Activated naive CD4-positive, alpha-beta T cell (primary cell): ENCODE measurements around the gene RGL3.
A peak's percentile ranks its signal among the peaks of the same experiment; 100 is the strongest.
"Not testable (repeated sequence)": the region's sequence is repeated elsewhere in the genome, so short reads cannot be mapped to it uniquely, and the experiment has no call there.

ENCODE experiments used
- DNase-seq, 4 experiments: peaks; one replicate each; lab custom pipeline; 2025; lab: John Stamatoyannopoulos, UW

The RGL3 gene

GRCh38 chr19:11361771-11362731, 57.1 kb downstream of the RGL3 start:
- no peak for DNase-seq

GRCh38 chr19:11361037-11361770, 57.9 kb downstream of the RGL3 start:
- DNase-seq: no peak

DNA sequence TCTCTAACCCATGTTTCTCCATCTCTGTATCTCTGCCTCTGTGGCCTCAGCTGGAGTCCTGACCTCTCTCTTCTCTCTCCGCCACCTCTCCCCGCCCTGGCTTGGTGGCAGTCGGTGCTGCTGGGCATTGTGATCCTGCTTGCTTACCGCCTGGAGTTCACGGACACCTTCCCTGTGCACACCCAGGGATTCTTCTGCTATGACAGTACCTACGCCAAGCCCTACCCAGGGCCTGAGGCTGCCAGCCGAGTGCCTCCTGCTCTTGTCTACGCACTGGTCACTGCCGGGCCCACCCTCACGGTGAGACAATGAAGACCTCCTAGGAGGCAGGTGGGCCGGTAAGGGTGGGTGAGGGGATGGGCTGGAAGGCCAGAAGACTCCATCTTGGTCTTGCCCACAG, 59.7 kb downstream of the RGL3 start:
- no peak for DNase-seq

DNA sequence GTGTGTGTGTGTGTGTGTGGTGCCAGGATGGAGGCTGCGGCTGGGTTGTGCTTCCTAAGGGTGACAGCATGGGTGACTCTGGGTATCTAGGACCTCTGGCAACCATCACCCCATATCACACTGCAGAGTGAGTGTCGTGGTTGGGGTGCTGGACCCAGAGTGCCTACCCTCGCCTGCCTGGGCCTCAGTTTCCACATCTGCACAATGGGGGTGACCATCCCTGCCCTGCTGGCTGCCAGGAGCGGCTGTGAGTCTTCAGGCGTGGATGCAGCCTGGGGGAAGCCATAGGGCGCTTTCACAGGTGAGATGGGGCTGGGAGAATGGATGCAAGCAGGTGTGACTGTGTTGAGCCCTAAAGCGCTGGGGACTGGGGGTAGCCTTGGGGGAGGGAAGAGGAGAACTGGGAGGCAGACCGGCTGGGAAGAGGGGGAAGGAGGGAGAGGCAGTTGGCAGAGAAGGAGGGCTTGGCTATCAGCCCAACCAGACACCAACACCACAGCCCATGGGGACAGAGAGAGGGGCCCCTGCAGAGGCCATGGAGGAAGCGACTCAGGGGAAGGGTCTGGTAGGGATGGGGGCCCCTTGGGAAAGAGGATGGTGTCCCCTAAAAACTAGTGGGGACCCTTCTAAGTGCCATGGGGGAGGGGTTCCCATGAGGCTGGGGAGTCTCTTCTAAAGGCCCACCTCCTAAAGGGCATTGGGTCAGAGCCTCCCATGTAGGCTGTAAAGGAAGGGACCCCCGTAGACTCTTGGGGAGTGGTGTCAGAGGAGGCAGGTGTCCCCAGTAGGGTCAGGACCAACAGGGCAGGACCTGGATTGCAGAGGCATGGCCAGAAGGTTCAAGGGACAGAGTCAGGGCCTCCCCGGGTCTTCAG, 62.2 kb downstream of the RGL3 start:
- no peak for DNase-seq

- DNase-seq: no peak
These were observed 63.1 kb downstream of the RGL3 start for GRCh38 chr19:11356074-11356397.

DNA sequence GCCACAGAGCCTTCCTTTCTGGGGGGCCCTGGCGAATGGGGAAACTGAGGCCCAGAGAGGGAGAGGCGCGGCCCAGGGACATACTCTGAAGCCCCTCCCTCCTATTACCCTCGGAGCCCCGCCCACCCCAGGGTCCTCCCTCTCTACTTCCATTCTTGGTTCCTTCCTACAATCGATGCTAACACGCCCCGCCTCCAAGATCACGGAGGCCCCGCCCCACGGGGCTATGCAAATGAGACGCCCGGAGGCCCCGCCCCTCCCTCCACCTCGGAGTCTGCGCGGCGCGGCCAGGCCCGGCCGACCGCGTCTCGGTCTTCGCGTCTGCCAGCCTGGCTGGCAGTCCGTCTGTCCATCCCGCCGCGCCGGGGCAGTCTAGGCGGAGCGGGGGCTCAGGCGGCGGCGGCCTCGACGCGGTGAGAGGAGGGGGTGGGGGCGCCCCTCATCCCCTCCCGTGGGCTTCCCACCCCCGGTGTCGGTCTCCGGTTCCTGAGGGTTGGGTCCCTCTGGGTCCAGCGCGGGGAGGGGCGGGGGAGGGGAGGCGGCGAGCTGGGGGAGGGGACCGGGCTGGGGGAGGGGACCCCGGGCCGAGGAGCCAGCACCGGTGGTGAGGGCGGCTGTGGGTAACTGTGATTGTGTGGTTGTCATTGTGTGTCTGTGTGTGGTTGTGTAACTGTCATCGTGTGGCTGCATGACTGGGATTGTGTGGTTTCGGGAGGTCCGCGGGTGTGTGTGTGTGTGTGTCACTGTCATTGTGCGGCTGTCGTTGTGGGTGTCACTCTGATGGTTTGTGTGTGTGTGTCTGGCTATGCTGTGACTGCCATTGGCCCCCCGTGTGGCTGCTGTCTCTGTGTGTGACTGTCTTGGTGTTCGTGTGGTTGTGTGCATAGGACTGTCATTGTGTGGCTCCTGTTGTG, 63.7 kb downstream of the RGL3 start, which contains the start of gene PLPPR2:
PLPPR2 (plus strand) TSS at position 273 of the 914 bp plus-strand sequence. CDS start 2,242 bp downstream, outside the sequence.
- peak; percentile 48 to 78 (median 64) for DNase-seq

GRCh38 chr19:11354102-11354501, 65.0 kb downstream of the RGL3 start:
- DNase-seq: not testable (repeated sequence)

- no peak for DNase-seq
These were observed 69.9 kb downstream of the RGL3 start for GRCh38 chr19:11349171-11349570.

GRCh38 chr19:11347546-11348039, 71.5 kb downstream of the RGL3 start:
- no peak for DNase-seq

DNA sequence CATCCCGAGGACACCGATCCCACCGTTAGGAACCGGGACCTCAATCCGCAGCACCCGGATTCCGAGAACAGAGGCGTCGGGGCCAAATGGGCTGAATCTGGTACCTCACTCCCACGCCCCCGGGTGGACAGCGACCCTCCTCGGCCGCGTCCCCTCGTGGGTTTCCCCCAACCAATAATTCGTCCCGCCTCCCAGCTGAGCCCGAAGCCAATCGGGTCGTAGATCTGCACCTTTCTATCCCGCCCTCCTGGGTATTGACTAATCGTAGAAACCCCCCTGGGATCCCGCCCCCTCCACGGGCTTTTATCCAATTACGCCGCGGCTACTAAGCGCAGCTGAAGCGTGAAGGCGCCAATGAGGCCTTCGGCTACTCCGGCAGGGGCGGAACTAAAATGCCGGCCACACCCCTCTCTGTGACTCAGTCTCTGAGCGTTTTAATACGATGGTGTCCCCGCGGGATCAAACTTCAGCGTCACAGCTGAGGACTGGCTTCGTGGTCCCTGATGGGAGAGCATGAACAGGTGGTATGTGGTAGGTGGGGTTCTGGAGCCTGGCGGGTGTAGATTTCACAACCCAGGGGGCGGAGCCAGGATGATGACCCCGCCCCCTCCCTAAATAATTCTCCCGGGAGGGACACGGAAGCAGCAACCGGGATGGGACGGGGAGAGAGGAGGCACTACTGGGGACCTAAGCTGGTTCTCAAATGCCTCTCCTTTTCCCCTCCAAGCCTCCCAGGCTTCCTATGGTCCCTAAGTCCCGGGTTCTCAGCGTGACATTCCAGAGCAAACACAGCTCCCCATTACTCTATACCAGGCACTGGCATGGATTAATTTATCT, 72.8 kb downstream of the RGL3 start, which contains the start of the genes CCDC159 and TMEM205:
CCDC159 (plus strand) TSS at position 416 of the 837 bp plus-strand sequence; CDS start at position 504, 88 bp downstream.
TMEM205 (minus strand) TSS at position 165 of the 837 bp plus-strand sequence. CDS start 649 bp downstream, outside the sequence.
- DNase-seq: peak; percentile 90 to 97 (median 94)

GRCh38 chr19:11345122-11345803, 73.9 kb downstream of the RGL3 start:
- no peak for DNase-seq
